ENCODE data around the gene PRSS12. TPM values are rescaled to one million over a fixed set of nuclear protein-coding genes. Genes with fewer than 3 reads are reported as not detected.

PRSS12 gene
- polyA plus RNA-seq, 3 donors, result not detected

- peak overlapping the region; percentile 82 for H3K4me2 ChIP-seq (replicated peaks; ENCODE audit: extremely low read depth, low read length, poor library complexity, severe bottlenecking)
- WGBS (ENCODE audit: insufficient coverage), result no CpG with 5 or more reads among the region's 2 CpGs
- TF ChIP-seq CTCF (IDR thresholded peaks at IDR 0.05), result no peak
- intact Hi-C loops (cut with micrococcal nuclease), result loop anchor here in 1 of 2 donors (5.0 kb wide), 1 partner anchor 72 kb away; the partner anchor contains the start of gene PRSS12
- no peaks in the 10 kb centered on the region for H3K27me3 ChIP-seq (ENCODE audit: control insufficient read depth in 2 of 2, insufficient read depth in 2 of 2, low read length in 2 of 2)
- Mint-ChIP-seq H3K27me3 (ENCODE audit: low read depth in 3 of 3) (no peaks in the 10 kb centered on the region), H3K36me3 (peaks cover 7 to 9% of the 10 kb centered on the region in 2 donors), H3K27ac (peak overlapping the region in 2 of 7 donors; percentile 98 to 99), H3K4me1 (peaks cover 53% of the 10 kb centered on the region), H3K4me3 (peak overlapping the region; percentile 91 to 99), H3K9me3 (peaks cover 2 to 5% (median 2%) of the 10 kb centered on the region in 7 donors)
- H3K79me2 ChIP-seq (ENCODE audit: insufficient read depth, low read length), result peaks cover 16% of the 10 kb centered on the region
- H4K20me1 ChIP-seq (ENCODE audit: insufficient read depth, low read length), result no peaks in the 10 kb centered on the region
- H2AFZ ChIP-seq (ENCODE audit: insufficient read depth, low read depth, low read length, poor library complexity, severe bottlenecking), result no peak overlapping the region
- no peak overlapping the region for H3K27ac ChIP-seq (ENCODE audit: low read depth in 1 of 2, low read length in 2 of 2)
- no peak overlapping the region for H3K9ac ChIP-seq (ENCODE audit: insufficient read depth, low read length, poor library complexity, severe bottlenecking)
- peaks cover 36 to 43% of the 10 kb centered on the region in 2 donors for H3K4me1 ChIP-seq (ENCODE audit: control insufficient read depth in 1 of 2, insufficient read depth in 2 of 2, low read length in 2 of 2)
- H3K36me3 ChIP-seq (replicated peaks in 1 of 2; ENCODE audit: control insufficient read depth in 1 of 2, insufficient read depth in 2 of 2, low read length in 2 of 2), result peaks cover 0 to 3% of the 10 kb centered on the region in 2 donors
- H3K4me3 ChIP-seq (replicated peaks in 1 of 3; ENCODE audit: low read depth in 2 of 3, low read length in 3 of 3), result peak overlapping the region; percentile 74 to 87 (median 80)
- no peak for DNase-seq
- peaks cover 0 to 4% of the 10 kb centered on the region in 2 donors for H3K9me3 ChIP-seq (replicated peaks in 1 of 2; ENCODE audit: control insufficient read depth in 1 of 2, insufficient read depth in 1 of 2, low read length in 2 of 2)
These were observed 72.8 kb downstream of the PRSS12 start for GRCh38 chr4:118279920-118280432.

GRCh38 chr4:118279328-118279727 is 73.5 kb downstream of the PRSS12 start:
- H3K36me3 ChIP-seq (replicated peaks in 1 of 2; ENCODE audit: control insufficient read depth in 1 of 2, insufficient read depth in 2 of 2, low read length in 2 of 2), result peaks cover 0 to 3% of the 10 kb centered on the region in 2 donors
- H3K4me1 Mint-ChIP-seq, result peaks cover 51% of the 10 kb centered on the region

More at GRCh38 chr4:118279328-118279727, 73.5 kb downstream of the PRSS12 start:
- no peaks in the 10 kb centered on the region for H3K27me3 Mint-ChIP-seq (ENCODE audit: low read depth in 3 of 3)
- peaks cover 7 to 9% of the 10 kb centered on the region in 2 donors for H3K36me3 Mint-ChIP-seq
- Histone ChIP-seq H4K20me1 (ENCODE audit: insufficient read depth, low read length) (no peaks in the 10 kb centered on the region), H2AFZ (ENCODE audit: insufficient read depth, low read depth, low read length, poor library complexity, severe bottlenecking) (peak overlapping the region; percentile 82), H3K27ac (ENCODE audit: low read depth in 1 of 2, low read length in 2 of 2) (peak overlapping the region; percentile 81 to 99), H3K9ac (ENCODE audit: insufficient read depth, low read length, poor library complexity, severe bottlenecking) (peak overlapping the region; percentile 93), H3K79me2 (ENCODE audit: insufficient read depth, low read length) (peaks cover 16% of the 10 kb centered on the region), H3K9me3 (replicated peaks in 1 of 2; ENCODE audit: control insufficient read depth in 1 of 2, insufficient read depth in 1 of 2, low read length in 2 of 2) (peaks cover 0 to 4% of the 10 kb centered on the region in 2 donors), H3K4me2 (replicated peaks; ENCODE audit: extremely low read depth, low read length, poor library complexity, severe bottlenecking) (peak overlapping the region; percentile 82), H3K27me3 (ENCODE audit: control insufficient read depth in 2 of 2, insufficient read depth in 2 of 2, low read length in 2 of 2) (no peaks in the 10 kb centered on the region), H3K4me1 (ENCODE audit: control insufficient read depth in 1 of 2, insufficient read depth in 2 of 2, low read length in 2 of 2) (peaks cover 36 to 43% of the 10 kb centered on the region in 2 donors), H3K4me3 (replicated peaks in 1 of 3; ENCODE audit: low read depth in 2 of 3, low read length in 3 of 3) (peak overlapping the region; percentile 74 to 87 (median 80))
- no peak for DNase-seq
- H3K27ac Mint-ChIP-seq, result peak overlapping the region; percentile 98 to 99 (median 99)
- no peak for TF ChIP-seq CTCF (IDR thresholded peaks at IDR 0.05)
- peaks cover 2 to 5% (median 2%) of the 10 kb centered on the region in 7 donors for H3K9me3 Mint-ChIP-seq
- intact Hi-C loops (cut with micrococcal nuclease), result no loop called here
- H3K4me3 Mint-ChIP-seq, result peak overlapping the region; percentile 91 to 99
- WGBS (ENCODE audit: insufficient coverage), result 1% methylated on average over 10 of the region's 13 CpGs
